Stimulated activated CD4-positive, alpha-beta T cell treated with anti-CD3 and anti-CD28 coated beads, Interleukin-4, amount 100 ng/mL, for 1 hour (primary cell): ENCODE measurements around the gene COL27A1.
"Not testable (repeated sequence)": the region's sequence is repeated elsewhere in the genome, so short reads cannot be mapped to it uniquely, and the experiment has no call there.

Experiments
- DNase-seq: peaks from one replicate; pipeline ENCODE4 v3.0.0-alpha.2; 2020

The COL27A1 gene

DNA sequence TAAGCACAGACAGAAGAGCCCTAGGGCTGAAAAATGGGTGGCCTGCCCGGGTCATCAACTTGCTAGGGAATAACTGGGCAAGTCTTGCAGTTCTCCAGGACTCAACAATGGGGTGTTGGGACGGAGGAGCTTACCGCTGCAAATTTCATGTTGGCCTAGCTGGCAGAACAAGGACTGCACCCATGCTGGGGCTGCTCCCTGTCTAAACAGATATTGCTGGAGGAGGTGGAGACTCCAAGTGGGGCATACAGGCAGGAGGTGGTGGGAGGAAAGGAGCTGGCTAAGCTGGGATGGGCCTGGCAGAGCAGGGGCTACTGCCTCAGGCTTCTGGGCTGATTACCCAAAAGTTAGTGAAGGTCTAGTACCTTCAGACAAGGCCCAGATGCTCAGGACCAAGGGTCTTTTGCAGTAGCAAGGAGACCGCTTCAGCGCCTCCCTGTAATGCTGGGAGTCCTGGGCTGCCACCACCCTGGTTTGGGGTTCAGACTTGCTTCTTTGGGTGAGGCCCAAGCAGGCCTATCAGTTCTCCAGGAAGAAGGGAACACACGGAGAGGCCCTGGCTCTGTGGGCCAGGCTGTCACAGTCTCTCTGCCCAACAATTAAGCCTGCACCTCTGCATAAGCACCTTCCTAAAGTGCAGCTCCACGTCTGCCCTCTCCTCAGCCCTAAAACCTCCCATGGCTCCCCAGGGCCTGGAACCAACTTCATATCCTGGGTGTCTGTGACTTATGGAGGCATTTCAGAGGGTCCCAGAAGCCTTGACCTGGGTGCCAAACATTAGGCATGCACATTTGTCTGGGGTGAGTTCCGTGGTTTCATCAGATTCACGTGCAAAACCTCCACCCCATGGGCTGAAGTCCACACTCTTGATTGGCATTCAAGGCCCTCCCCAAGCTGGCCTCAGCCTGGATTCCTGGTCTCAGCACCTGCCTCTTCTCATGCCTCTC lies 32.0 kb upstream of the COL27A1 start:
- no peak for DNase-seq

DNA sequence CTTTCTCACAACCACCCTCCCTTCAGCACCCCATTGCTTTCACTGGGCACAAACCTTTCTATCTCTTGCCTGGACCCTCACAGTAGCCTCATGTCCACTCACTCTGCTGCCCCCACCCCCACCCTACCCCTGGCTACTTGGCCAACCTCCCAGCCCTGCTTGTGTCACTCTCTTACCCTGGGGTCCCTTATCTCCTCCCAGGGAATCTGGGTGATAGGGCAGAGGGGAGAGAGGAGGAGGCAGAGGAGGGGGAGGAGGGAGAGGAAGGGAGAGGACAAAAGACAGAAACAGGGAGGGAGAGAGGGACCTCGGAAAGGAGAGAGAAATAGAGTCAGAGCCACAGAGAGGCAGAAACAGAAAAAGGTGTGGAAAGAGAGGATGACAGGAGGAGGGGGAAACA lies 31.2 kb upstream of the COL27A1 start:
- DNase-seq, result no peak

DNA sequence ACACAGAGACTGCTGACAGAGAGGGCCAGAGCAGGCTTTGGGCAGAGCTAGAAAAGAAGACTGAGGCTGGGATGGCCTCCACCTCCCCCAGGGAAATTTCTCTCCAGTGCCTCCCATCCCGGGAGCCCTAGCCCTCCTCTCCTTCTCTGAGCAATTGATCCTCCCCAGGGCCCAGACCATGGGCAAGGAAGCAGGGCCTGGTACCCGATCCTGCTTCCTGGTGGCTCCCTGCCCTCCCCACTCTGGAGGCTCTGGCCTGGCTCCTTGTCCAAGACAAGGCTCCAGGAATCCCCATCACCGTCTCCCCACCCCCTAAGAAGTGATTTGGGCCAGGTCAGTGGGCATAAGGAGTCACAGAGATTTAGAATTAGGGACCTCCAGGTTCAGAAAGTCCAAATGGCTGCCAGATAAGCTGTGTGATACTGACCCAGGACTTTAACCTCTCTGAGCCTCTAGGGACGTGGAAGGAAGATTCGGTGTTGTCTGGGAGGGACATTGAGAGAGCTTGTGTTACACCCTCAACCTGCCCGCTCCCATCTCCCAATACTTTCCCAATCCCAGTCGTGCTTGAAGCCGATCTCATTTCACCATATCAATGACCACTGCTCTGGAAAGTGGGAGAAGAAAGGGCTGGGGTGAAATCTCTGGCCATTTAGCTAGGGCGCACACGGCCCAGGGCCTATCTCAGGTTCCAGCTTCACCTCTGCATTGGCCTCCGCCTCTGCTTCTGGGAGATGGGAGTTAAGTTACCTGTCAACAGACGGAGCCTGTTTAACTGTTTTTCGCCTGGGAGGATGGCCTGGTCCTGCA lies 30.5 kb upstream of the COL27A1 start:
- DNase-seq, result no peak

DNA sequence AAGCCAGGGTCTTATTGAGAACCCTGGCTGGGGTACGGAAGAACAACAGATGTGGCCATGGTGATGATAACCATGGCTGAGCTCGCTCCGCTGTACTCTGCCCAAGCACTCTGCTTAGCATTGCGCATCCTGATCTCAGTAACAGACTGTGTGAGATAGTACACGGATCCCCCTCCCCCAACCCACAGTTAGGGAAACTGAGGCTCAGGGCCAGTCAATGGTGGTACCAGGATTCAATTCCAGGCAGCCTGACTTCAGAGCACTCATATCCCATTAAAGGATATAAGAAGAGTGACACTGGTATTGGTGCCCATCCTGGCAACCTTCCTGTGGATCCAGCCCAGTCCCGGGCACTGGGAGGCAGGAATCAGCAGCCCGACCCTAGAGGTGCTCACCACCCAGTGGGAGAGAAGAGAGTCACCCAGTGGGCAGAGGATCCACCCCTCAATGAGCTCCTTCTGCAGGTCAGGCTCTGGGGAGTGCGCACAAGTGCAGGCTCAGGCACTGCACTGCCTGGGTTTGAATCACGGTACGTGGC lies 29.8 kb upstream of the COL27A1 start:
- DNase-seq, result no peak

DNA sequence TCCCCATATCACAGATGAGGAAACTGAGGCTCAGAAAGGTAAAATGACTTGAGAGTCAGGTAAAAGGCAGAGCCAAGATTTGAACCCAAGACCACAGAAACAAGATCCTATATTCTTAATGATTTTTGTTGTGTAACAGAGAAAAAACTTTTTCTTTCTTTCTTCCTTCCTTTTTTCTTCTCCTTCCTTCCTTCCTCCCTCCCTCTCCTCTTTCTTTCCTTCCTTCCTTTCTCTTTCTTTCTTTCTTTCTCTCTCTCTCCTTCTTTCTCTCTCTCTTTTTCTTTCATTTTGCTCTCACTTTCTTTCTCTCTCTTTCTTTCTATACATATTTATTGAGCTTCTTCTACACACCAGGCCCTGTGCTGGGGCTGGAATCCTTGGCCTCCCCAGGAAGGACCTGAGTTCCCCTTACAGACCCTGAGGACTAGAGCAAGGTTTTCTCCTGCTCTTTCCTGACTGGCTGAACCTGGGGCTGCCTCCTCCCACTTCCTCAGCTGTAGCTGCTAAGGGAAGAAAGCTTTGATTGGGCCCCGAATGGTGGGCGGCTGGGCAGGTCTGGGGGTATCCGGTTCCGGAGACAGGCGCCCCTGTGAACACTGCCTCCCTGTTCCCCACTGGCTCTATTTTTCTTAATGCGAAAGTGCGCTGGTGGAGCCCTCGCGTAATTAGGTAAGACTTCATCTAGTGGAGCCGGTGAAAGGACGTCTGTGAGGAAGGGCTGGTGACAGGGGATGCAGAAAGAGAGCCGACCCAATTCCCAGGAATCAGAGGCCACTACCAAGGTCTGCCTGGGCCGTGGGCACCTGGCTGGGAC lies 28.9 kb upstream of the COL27A1 start:
- no peak for DNase-seq

DNA sequence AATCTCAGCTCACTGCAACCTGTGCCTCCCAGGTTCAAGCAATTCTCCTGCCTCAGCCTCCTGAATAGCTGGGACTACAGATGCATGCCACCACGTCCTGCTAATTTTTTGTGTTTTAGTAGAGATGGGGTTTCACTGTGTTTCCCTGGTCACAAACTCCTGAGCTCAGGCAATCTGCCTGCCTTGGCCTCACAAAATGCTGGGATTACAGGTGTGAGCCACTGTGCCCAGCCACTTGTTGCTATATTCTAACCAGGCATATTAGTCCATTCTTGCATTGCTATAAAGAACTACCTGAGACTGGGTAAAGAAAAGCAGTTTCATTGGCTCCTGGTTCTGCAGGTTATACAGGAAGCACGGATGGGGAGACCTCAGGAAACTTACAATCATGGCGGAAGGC lies 26.6 kb upstream of the COL27A1 start:
- not testable (repeated sequence) for DNase-seq

DNA sequence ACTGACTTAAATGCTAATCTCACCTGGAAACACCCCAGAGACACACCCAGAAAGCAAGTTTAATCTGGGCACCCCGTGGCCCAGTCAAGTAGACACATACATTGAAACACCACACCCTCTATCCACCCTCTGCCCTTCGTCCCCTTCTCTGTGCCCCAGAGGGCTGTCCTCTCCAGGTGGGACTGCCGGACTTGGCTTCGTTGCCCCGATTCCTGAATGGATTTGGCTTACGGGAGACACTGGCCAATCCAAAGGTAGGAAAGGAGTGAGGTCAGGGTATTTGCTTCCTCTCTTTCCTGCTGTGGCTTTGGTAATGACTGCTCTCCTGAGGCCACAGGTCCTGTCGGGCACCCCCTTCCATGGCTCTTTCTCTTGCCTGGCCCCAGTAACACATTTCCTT lies 25.2 kb upstream of the COL27A1 start:
- no peak for DNase-seq

DNA sequence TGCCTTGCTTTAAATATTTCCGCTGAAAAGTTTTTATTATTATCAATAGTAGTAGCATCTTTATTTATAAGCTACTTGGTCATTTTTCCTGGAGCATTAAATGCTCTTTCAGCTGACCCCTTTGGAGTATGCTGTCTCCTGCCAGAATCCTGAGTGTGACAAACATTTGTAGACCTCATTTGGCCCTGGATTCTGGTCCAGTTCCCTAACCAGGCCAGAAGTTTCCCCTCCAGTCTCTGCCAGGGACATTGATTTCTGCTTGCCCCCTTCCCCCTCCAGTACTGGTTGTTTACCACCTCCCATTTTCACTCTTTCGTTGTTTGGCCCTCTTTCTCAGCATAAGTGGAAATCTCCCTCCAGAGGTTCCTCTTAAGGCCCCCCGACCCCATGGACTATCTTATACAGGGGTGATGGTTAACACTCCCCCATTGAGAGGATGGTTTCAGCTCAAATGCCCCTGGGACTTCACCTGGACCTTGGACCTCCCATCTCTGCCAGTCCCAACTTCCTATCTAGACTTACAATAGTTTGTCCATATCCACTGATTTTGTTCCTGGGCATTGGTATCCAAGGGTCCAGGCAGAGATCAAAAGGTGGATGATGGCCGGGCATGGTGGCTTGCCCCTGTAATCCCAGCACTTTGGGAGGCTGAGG lies 24.6 kb upstream of the COL27A1 start:
- no peak for DNase-seq

DNA sequence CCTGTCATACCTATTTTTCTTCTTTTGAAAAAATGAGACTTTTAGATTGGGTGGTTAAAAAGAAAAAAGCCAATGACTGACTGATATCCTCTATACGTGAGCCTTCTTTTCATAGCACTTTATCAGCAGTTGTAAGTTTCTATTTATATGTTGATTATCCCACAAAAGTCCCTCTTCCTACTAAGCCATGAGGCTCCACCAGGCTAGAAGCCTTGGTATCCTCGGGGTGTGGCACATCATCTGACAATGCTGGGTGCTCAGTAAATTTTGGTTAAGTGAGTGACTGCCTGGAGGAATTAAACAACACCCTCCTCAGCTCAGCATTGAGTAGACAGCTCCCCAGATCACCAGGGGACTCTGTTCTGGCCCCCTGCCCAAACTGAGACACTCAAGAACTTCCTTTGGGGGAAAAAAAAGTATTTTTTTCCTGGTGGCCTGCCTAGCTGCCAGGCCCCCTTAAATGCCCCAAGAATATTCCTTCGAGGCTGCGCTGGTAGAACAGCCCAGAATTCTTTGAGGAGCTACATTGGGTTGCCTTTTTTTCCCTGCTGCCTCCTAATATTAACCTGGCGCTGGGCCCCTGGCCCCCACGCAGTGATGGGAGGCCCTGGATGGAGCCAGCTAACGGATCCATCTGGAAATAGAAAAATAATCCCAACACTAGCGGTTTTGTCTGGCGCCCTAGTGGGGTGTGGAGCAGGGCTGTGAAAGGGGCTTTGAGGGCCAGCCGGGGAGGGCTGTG lies 23.4 kb upstream of the COL27A1 start:
- DNase-seq, result no peak

DNA sequence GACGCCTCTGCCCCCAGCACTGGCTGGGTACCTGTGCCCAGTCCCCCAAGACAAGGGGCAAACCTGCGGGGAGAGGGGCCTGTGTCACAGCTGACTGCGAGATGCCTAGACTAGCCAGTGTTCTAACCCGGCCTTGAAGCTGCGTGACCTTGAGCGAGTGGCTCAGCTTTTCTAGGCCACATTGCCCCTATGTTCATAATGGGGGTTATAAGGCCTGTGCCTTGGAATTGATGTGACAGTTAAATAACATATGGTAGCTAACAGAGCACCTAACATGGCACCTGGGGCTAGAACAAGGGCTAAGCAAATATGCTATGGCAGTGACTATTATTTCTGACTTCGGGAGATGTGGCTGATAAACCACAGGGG lies 22.8 kb upstream of the COL27A1 start:
- DNase-seq, result no peak

DNA sequence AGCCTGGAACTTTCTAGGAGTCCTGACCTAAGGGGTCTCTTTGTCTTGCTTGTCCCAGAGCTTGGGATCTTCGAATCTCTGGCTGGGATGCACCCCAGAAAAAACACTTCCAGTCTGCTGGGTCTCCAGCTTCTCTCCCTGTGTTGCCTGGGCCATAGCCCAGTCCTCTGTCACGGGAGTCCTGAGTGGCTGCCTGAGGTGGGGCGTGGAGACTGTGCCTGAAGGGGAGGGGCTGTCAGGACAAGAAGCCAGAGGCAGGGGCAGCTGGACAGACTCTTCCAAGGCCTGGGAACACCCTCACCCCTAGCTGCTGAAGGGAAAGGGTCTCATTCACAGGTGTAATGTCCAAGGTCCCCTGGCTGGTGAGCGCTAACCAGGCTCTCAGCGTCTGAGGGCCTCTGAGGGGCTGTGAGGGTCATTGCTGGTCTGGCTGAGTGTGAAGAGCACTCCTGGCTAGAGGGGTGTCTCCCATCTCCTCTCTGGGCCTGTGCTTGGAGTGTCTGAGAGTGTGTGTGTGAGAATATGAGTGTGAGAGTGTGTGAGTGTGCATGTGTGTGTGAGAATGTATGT lies 20.4 kb upstream of the COL27A1 start:
- no peak for DNase-seq

DNA sequence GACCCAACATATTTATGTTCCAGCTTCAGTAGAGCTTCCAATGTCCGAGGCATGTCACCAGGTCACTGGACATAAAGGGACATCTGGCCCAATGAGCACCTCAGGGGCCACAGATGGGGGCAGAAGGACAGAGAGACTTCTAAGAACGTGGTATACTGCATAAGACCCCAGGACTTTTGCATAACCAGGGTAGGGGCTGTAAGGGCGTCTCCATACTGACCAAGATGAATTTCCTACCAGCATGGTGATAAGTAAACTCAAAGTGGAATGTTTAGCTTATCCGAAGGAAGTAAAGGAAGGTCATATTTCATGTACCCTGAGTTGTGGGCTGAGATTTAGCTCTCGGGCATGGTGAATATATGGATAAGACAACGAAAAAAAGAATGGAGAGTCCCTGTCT lies 17.5 kb upstream of the COL27A1 start:
- DNase-seq, result no peak

DNA sequence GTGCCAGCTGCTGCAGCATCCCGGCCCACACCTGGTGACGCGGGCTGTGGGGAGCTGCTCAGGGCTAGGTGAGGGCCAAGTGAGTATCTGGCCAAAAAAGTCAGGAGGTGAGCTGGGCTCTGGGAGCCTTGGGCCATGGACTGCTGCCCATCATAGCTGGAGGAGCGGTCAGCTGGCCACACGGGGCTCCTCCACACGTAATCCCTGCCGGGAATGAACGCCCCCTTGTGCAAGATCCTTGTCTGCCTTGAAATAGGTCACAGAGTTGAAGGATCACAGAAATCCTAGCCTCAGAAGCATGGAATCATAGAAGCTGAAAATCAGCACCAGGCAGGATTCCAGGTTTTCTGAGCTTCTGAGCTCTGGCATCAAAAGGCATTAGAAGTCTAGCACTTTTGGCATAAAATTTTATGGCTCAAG lies 16.8 kb upstream of the COL27A1 start:
- no peak for DNase-seq

DNA sequence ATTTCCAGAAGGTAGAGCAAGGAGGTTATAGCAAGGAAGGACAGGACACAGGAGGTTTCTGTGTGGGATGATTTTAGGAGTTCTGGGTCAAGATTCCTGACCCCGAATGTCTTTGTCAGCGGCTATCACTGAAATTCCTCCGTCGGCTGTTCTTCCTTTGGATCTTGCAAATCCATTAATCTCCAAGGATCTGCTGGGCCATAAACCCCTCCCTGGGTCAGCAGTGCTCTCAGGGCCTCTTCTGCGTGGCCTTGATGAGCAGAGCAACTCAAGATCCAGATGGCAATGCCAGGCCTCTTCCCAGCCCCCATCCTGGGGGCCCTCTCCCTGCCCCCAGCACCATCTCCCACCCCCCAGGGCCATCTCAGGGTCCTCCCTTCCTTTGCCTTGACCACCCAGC lies 16.3 kb upstream of the COL27A1 start:
- DNase-seq, result no peak

DNA sequence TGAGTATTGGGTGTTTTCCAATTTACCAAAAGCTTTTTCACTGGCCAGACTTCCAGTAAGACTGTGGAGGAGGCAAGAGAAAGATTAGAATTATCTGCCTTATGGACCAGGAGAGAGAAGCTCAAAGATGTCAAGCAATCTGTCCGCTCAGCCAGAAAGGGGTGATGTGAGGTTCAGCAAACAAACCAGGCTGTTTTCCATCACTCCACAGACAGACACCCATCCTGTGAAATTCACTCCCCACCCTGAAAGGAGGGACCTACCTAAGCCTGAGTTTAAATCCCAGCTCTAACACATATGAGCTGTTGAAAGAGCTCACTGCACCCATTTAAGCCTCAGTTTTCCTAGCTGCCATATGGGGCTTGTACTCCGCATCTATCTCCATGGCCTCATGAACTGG lies 14.9 kb upstream of the COL27A1 start:
- no peak for DNase-seq

DNA sequence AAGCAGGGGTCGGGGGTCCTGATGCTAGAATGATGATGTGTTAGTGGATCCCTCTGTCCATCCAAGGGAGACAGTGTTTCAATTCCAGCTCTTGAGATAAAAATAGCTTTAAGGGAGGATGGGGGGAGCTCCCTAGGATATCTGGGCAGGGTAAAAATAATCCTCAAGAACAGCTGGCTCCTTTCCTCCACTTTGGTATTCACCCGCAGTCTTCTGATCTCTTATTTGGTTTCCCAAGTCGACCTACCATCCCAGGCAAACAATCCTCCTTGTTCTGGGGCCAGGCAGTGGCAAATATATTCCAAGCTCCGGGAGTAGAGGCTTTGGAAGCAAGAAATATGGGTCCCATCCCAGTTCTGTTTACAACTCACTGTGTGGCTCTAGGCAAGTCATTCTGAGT lies 14.5 kb upstream of the COL27A1 start:
- DNase-seq, result no peak

DNA sequence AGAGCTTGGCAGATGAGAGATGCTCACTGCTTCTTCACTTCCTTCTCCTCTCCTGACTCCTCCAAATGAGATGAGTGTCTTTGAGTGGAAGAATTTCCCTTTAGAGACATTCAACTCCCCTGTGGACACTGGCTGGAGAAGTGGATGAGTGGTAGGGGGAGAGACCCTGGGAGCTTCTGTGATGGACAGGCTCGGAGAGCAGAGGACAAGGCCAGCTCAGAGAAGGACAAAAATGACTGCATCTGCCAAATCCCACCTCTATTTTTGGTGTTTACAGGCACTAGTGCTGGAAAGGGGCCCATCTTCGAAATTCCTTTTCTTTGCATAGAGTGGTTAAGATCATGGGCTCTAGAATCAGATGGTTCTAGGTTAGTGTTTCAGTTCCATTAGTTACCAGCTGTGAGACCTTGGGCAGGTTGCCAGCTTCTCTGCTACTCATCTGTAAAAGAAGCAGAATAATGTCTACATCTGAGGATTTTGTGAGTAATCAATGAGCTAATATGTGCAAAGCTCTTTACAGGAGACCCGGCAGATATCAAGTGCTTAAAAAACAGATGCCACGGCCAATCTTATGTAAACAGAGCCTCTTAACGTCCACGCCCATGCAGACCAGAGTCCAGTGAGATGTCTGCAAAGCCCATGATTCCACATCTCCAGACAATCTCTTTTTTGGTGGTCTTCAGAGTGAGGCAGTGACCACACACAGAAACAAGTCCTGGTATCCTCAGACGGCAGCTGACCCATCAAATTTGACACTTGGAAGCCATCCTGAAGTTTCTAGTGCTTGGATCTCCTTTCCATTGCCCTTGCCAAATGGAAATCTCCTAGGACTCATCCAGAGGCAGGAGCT lies 13.6 kb upstream of the COL27A1 start:
- no peak for DNase-seq

DNA sequence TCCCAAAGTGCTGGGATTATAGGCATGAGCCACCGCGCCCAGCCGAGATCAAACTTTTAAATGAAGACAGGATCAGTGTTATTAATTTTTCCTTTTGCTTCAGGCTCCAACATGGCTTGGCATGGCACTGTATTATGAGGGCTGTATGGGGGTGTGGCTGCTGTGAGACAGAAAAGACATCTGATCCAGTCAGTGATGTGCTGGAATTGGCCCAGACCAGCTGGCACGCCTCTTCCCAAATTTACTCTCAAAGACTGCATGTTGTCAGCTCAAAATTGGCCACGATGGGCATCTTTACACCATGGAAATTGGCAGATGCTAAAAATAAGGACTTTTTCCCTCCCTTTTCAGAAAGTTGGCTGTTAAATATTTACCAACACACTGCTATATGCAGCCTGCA lies 12.1 kb upstream of the COL27A1 start:
- DNase-seq, result no peak

DNA sequence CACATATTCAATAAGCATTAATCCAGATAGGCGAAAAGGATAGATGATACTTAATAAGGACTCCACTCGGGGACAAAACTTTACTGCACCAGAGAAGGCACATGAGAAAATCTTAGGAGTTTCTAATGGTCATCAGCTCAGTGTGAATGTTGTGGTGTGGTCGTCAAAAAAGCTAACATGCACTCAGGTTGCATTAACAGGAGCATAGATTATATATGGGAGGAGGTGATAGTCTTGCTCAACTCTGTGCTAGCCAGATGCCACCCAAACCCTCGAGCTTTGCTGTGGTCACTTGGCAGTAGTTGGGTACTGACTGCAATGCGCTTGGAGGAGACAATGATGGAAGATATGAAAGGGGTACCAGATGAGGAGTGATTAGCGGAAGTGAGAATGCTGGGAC lies 8.6 kb upstream of the COL27A1 start:
- no peak for DNase-seq

DNA sequence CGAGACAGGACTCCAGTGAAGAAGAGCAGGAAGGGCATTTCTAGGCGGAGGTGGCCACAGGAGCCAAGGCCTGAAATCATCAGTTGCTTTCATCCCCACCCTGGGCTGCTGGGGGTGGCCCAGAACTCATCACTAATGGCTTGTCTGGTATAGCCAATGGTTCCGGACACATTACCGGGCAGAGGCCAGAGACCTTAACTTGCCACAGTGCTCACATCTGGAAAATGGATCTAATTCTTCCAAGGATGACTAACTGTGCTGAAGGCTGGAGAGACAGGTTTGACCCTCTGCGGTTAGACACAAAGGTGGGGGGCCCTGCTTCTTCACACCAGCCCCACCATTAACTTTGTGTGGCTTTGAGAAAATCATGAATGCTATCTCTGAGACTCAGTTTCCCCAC lies 6.2 kb upstream of the COL27A1 start:
- no peak for DNase-seq
